ENCODE data around the gene C1orf115.
"Not testable (repeated sequence)": the region's sequence is repeated elsewhere in the genome, so short reads cannot be mapped to it uniquely, and the experiment has no call there.

C1orf115 gene

GRCh38 chr1:220680085-220680687 is 10.0 kb upstream of the C1orf115 start:
- H3K9me3 ChIP-seq (ENCODE audit: control insufficient read depth, insufficient read depth, low read length) = no peaks in the 10 kb centered on the region
- H3K36me3 ChIP-seq (ENCODE audit: control insufficient read depth, insufficient read depth, low read length) = no peaks in the 10 kb centered on the region
- H3K4me3 ChIP-seq (ENCODE audit: low read length) = no peak overlapping the region
- no peak overlapping the region for H3K27ac ChIP-seq (ENCODE audit: low read length)
- H3K4me1 ChIP-seq (ENCODE audit: control insufficient read depth, insufficient read depth, low read length) = no peaks in the 10 kb centered on the region
- peak; percentile 47 for DNase-seq (ENCODE audit: low read depth, low spot score)
- H3K27me3 ChIP-seq (ENCODE audit: control insufficient read depth, insufficient read depth, low read length) = no peaks in the 10 kb centered on the region
- WGBS (ENCODE audit: insufficient coverage, insufficient read length) = no CpG with 5 or more reads among the region's 7 CpGs

GRCh38 chr1:220681220-220681880 is 8.8 kb upstream of the C1orf115 start:
- H3K36me3 ChIP-seq (ENCODE audit: control insufficient read depth, insufficient read depth, low read length) = no peaks in the 10 kb centered on the region
- 100% methylated on average over 1 of the region's 10 CpGs for WGBS (ENCODE audit: insufficient coverage, insufficient read length)
- H3K27ac ChIP-seq (ENCODE audit: low read length) = no peak overlapping the region
- no peak for DNase-seq (ENCODE audit: low read depth, low spot score)
- H3K27me3 ChIP-seq (ENCODE audit: control insufficient read depth, insufficient read depth, low read length) = no peaks in the 10 kb centered on the region
- H3K4me1 ChIP-seq (ENCODE audit: control insufficient read depth, insufficient read depth, low read length) = no peaks in the 10 kb centered on the region
- no peaks in the 10 kb centered on the region for H3K9me3 ChIP-seq (ENCODE audit: control insufficient read depth, insufficient read depth, low read length)
- H3K4me3 ChIP-seq (ENCODE audit: low read length) = no peak overlapping the region

DNA sequence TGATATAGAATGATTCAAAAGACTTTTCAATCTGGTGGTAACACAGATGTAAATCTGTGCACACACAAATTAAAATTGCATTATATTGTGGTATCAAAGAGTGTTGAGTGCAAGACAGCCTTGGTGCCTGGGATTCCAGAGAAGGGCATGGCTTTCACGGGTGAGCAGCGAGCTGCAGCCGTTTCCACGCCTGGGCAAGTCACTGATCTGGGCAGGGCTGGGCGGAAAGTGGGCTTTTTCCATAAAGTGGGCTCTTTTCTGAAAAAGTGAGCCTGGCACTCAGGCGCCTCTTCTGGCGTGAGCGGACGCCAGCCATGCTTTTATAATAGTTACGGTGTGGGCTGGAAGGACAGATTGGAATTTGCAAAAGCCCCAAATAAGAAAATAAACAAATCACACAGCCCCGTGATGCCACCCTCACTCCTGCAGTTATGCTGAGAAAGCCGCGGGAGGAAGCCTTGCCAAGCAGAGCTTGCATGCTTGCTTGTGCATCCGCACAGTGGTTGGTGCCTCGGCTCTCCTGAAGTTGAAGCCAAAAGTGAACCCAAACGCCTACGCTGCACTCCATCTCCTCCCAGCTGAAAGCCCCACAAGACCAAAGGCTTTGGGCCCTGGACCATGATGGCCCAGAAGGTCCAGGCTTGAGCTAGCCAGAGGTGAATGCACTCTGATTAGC is 7.1 kb upstream of the C1orf115 start:
- DNase-seq (ENCODE audit: low read depth, low spot score) = no peak
- H3K36me3 ChIP-seq (ENCODE audit: control insufficient read depth, insufficient read depth, low read length) = no peaks in the 10 kb centered on the region
- H3K4me1 ChIP-seq (ENCODE audit: control insufficient read depth, insufficient read depth, low read length) = no peaks in the 10 kb centered on the region
- no CpG with 5 or more reads among the region's 17 CpGs for WGBS (ENCODE audit: insufficient coverage, insufficient read length)
- no peak overlapping the region for H3K4me3 ChIP-seq (ENCODE audit: low read length)
- H3K27ac ChIP-seq (ENCODE audit: low read length) = no peak overlapping the region
- no peaks in the 10 kb centered on the region for H3K9me3 ChIP-seq (ENCODE audit: control insufficient read depth, insufficient read depth, low read length)
- no peaks in the 10 kb centered on the region for H3K27me3 ChIP-seq (ENCODE audit: control insufficient read depth, insufficient read depth, low read length)

DNA sequence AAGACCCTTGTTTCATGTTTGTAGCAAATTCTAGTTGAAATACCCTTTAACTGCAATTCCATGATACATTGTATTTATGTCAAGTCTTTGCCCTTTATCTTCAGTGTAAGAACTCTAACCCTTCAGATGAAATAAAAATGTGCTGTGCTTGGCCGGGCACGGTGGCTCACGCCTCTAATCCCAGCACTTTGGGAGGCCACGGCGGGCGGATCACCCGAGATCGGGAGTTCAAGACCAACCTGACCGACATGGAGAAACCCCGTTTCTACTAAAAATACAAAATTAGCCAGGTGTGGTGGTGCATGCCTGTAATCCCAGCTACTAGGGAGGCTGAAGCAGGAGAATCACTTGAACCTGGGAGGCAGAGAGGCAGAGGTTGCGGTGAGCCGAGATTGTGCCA is 6.4 kb upstream of the C1orf115 start:
- H3K27me3 ChIP-seq (ENCODE audit: control insufficient read depth, insufficient read depth, low read length); DNase-seq (ENCODE audit: low read depth, low spot score); H3K4me1 ChIP-seq (ENCODE audit: control insufficient read depth, insufficient read depth, low read length); H3K4me3 ChIP-seq (ENCODE audit: low read length); H3K9me3 ChIP-seq (ENCODE audit: control insufficient read depth, insufficient read depth, low read length); H3K27ac ChIP-seq (ENCODE audit: low read length); H3K36me3 ChIP-seq (ENCODE audit: control insufficient read depth, insufficient read depth, low read length): not testable (repeated sequence)
- no CpG with 5 or more reads among the region's 12 CpGs for WGBS (ENCODE audit: insufficient coverage, insufficient read length)

DNA sequence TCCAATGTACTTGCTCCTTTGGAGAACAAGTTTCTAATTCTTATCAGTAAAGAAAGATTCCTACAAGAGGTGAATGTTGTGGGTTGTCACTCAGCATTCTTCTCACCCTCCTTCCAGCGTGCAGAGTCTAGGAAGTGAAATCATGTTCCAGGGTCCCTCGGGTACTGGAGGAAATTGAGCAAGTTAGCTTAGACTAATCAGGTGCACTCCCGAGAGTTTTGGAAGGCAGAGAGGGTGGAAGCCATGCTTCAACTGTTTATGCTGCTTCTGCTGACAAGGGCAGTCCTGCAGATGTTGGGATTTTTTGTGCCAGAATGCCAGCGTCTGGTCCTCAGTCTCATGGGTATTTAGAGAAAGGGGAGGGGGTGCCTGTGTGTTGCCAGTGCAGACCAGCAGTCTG is 5.3 kb upstream of the C1orf115 start:
- Histone ChIP-seq H3K9me3 (ENCODE audit: control insufficient read depth, insufficient read depth, low read length) (no peaks in the 10 kb centered on the region), H3K4me1 (ENCODE audit: control insufficient read depth, insufficient read depth, low read length) (no peaks in the 10 kb centered on the region), H3K36me3 (ENCODE audit: control insufficient read depth, insufficient read depth, low read length) (no peaks in the 10 kb centered on the region), H3K27me3 (ENCODE audit: control insufficient read depth, insufficient read depth, low read length) (no peaks in the 10 kb centered on the region), H3K4me3 (ENCODE audit: low read length) (no peak overlapping the region), H3K27ac (ENCODE audit: low read length) (no peak overlapping the region)
- DNase-seq (ENCODE audit: low read depth, low spot score) = no peak
- no CpG with 5 or more reads among the region's 4 CpGs for WGBS (ENCODE audit: insufficient coverage, insufficient read length)

- no CpG with 5 or more reads among the region's 3 CpGs for WGBS (ENCODE audit: insufficient coverage, insufficient read length)
- Histone ChIP-seq H3K36me3 (ENCODE audit: control insufficient read depth, insufficient read depth, low read length) (no peaks in the 10 kb centered on the region), H3K4me1 (ENCODE audit: control insufficient read depth, insufficient read depth, low read length) (no peaks in the 10 kb centered on the region), H3K4me3 (ENCODE audit: low read length) (no peak overlapping the region), H3K27me3 (ENCODE audit: control insufficient read depth, insufficient read depth, low read length) (no peaks in the 10 kb centered on the region; the same call in 1 of the 2 replicates), H3K9me3 (ENCODE audit: control insufficient read depth, insufficient read depth, low read length) (no peaks in the 10 kb centered on the region), H3K27ac (ENCODE audit: low read length) (no peak overlapping the region)
- DNase-seq (ENCODE audit: low read depth, low spot score) = no peak
Observed at GRCh38 chr1:220685879-220686278, 4.3 kb upstream of the C1orf115 start.

- Histone ChIP-seq H3K27ac (ENCODE audit: low read length) (no peak overlapping the region), H3K4me3 (ENCODE audit: low read length) (no peak overlapping the region), H3K4me1 (ENCODE audit: control insufficient read depth, insufficient read depth, low read length) (no peaks in the 10 kb centered on the region), H3K27me3 (ENCODE audit: control insufficient read depth, insufficient read depth, low read length) (peaks cover 5% of the 10 kb centered on the region; the same call in 1 of the 2 replicates), H3K36me3 (ENCODE audit: control insufficient read depth, insufficient read depth, low read length) (no peaks in the 10 kb centered on the region), H3K9me3 (ENCODE audit: control insufficient read depth, insufficient read depth, low read length) (no peaks in the 10 kb centered on the region)
- DNase-seq (ENCODE audit: low read depth, low spot score) = no peak
- no CpG with 5 or more reads among the region's 5 CpGs for WGBS (ENCODE audit: insufficient coverage, insufficient read length)
Observed at GRCh38 chr1:220687809-220688208, 2.4 kb upstream of the C1orf115 start.

GRCh38 chr1:220689666-220690065 is 497 bp upstream of the C1orf115 start:
- no CpG with 5 or more reads among the region's 14 CpGs for WGBS (ENCODE audit: insufficient coverage, insufficient read length)
- no peak overlapping the region for H3K27ac ChIP-seq (ENCODE audit: low read length)
- DNase-seq (ENCODE audit: low read depth, low spot score) = no peak
- no peaks in the 10 kb centered on the region for H3K4me1 ChIP-seq (ENCODE audit: control insufficient read depth, insufficient read depth, low read length)
- no peaks in the 10 kb centered on the region for H3K36me3 ChIP-seq (ENCODE audit: control insufficient read depth, insufficient read depth, low read length)
- peak overlapping the region; percentile 83; the same call in 1 of the 2 replicates for H3K4me3 ChIP-seq (ENCODE audit: low read length)
- peaks cover 5% of the 10 kb centered on the region; the same call in 1 of the 2 replicates for H3K27me3 ChIP-seq (ENCODE audit: control insufficient read depth, insufficient read depth, low read length)
- no peaks in the 10 kb centered on the region for H3K9me3 ChIP-seq (ENCODE audit: control insufficient read depth, insufficient read depth, low read length)

- Histone ChIP-seq H3K27me3 (ENCODE audit: control insufficient read depth, insufficient read depth, low read length) (peaks cover 5% of the 10 kb centered on the region; the same call in 1 of the 2 replicates), H3K4me1 (ENCODE audit: control insufficient read depth, insufficient read depth, low read length) (no peaks in the 10 kb centered on the region), H3K4me3 (ENCODE audit: low read length) (peak overlapping the region; percentile 83; the same call in 1 of the 2 replicates), H3K27ac (ENCODE audit: low read length) (no peak overlapping the region), H3K36me3 (ENCODE audit: control insufficient read depth, insufficient read depth, low read length) (no peaks in the 10 kb centered on the region), H3K9me3 (ENCODE audit: control insufficient read depth, insufficient read depth, low read length) (no peaks in the 10 kb centered on the region)
- DNase-seq (ENCODE audit: low read depth, low spot score) = no peak
- WGBS (ENCODE audit: insufficient coverage, insufficient read length) = no CpG with 5 or more reads among the region's 14 CpGs
Observed at GRCh38 chr1:220691053-220691684, 1.0 kb downstream of the C1orf115 start.

GRCh38 chr1:220692436-220693228 is 2.5 kb downstream of the C1orf115 start:
- no peak overlapping the region for H3K4me3 ChIP-seq (ENCODE audit: low read length)
- DNase-seq (ENCODE audit: low read depth, low spot score) = no peak
- H3K27me3 ChIP-seq (ENCODE audit: control insufficient read depth, insufficient read depth, low read length) = peaks cover 5% of the 10 kb centered on the region; the same call in 1 of the 2 replicates
- no CpG with 5 or more reads among the region's 8 CpGs for WGBS (ENCODE audit: insufficient coverage, insufficient read length)
- no peaks in the 10 kb centered on the region for H3K9me3 ChIP-seq (ENCODE audit: control insufficient read depth, insufficient read depth, low read length)
- H3K27ac ChIP-seq (ENCODE audit: low read length) = no peak overlapping the region
- no peaks in the 10 kb centered on the region for H3K36me3 ChIP-seq (ENCODE audit: control insufficient read depth, insufficient read depth, low read length)
- H3K4me1 ChIP-seq (ENCODE audit: control insufficient read depth, insufficient read depth, low read length) = no peaks in the 10 kb centered on the region

All from iPS DF 6.9 (cell line).